Hematopoietic multipotent progenitor cell treated with erythropoietin and hydrocortisone succinate and interleukin-3 and kit ligand, for 6 days (in vitro differentiated cells): ENCODE measurements around the gene CREG1.

Experiments
- DNase-seq: peaks from one replicate; pipeline ENCODE4 v3.0.0-alpha.2; 2015

The CREG1 gene

DNA sequence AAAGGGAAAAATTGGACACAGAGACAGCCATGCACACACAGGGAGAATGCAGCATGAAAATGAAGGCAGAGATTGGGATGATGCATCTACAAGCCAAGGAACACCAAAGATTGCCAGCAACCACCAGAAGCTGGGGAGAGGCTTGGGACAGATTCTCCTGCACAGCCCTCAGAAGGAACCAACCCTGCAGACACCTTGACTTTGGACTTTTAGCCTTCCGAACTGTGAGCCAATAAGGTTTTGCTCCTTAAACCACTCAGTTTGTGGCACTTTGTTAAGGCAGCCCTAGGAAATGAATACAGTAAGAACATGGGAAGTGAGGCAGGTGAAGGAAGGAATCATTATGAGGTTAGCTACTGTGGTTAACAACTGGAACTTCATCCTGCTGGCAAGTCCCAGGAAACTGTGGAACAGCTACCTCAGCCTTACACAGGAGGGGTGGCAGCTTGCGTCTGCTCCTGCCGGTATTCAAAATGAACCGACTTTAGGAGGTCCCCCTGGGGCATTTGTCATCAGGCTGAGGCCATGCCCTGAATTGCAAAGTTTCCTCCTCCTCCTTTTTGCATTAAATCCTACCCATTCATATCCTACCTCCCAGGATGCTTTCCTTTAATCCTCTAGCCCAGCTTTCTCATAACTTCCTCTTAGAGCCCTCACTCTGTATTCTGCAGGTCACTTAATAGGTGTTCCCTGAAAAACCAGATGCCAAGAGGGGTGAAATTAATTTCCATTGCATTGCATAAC is 50.7 kb downstream of the CREG1 start:
- DNase-seq: no peak

DNA sequence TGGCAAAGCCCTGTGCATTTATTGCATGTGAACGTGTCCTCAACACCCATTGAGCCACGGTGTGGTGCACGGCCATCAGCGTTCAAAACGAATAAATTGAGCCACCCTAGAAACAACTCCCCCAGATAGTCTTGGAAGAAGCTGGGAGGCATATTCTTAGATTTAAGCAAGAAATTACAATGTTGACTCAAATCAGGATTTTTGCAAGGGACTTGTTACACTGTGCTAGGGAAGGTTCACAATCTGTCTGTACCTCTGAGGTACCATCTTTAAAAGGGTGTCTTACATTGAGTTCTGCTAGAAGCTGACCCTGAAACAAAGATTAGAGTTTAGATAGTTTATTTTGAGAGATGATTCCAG is 51.4 kb downstream of the CREG1 start:
- DNase-seq: no peak

DNA sequence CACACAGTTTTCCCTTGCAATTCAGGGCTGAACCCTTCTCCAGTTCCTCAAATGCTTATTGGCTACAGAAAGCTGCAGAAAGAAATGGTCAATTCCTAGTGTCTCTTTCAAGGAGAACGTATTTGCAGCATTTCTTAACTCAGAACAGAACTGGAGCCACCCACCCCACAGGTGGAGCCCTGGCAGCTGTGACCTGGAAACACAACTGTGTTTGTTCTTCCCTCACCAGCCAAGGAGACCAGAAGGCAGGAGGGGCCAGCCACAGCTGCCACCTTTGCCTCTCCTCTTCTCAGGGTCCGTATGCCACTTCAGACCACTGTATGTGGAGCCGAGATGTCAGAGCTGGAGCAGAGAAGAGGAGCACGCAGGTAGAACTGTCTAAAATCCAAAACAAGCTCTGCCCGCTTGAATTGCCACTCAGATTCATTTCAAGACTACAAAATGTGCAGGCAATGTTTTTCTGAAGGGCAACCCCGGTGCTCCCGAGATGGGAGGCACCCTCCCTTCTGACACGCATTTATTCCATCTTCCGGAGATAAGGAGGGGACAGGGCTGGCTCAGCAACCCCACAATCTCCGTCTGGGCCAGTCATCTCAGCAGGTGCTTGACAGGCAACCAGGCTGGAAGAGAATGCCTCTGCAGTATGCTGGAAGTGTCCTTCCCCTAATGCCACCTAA is 51.9 kb downstream of the CREG1 start:
- no peak for DNase-seq

DNA sequence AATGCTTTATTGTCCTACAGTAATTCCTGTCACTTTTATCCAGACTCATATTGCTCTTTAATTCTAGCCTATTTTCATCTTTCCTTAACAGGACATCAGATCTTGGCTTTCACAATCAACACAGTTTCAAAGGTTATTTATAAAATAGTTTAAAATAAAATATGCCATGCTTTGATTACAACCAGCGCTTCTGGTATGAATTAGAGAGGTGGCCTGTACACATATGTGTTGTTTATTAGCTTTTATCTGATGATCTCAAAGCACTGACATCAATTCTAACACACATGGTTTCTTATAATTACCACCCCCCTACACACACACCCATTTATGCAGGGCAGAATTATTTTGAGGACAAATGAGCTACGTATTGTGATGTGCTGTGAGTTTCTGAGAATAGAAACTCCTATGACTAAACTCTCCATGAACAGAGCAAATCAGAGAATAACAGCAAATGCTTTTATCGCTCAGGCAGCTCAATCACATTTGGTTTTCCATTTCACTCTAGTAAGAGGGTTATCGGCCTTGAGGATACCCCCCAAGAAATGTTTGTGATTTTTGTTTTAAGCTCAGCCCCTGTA is 53.2 kb downstream of the CREG1 start:
- DNase-seq: no peak

DNA sequence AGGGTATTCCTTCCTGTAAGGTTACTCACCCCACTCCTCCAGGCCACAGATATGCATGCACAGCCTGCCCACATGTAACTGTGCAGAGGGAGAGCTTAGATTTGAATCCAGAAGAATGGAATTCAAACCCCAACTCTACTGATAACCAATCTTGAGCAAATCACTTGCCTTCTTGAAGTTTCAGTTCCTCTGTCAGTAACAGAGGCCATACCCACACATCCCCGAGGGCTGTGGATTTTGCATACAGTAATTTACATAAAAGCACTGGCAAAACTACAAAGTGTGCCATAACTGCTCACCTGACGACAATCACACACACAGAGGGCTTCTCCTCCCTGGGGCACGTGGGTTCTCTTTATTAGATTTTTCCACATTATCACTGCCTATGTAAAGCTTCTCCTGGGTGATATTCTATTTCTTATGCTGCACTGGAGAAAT is 53.9 kb downstream of the CREG1 start:
- no peak for DNase-seq

DNA sequence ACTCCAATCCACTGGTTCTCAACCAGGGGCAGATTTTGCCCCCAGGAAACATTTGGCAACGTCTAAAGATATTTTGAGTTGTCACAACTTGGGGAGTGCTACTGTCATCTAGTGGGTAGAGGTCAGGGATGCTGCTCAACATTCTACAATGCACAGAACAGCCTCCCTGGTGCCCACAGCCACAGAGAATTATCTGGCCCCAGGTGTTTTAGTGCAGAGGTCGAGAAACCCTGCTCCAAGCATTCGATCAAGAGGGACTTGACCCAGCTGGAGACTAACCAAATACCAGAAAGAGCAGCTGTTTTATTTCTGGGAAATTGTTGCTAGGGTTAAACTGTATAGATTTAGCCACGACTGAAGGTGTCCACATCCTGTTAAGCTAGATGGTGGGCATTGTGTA is 54.5 kb downstream of the CREG1 start:
- no peak for DNase-seq

DNA sequence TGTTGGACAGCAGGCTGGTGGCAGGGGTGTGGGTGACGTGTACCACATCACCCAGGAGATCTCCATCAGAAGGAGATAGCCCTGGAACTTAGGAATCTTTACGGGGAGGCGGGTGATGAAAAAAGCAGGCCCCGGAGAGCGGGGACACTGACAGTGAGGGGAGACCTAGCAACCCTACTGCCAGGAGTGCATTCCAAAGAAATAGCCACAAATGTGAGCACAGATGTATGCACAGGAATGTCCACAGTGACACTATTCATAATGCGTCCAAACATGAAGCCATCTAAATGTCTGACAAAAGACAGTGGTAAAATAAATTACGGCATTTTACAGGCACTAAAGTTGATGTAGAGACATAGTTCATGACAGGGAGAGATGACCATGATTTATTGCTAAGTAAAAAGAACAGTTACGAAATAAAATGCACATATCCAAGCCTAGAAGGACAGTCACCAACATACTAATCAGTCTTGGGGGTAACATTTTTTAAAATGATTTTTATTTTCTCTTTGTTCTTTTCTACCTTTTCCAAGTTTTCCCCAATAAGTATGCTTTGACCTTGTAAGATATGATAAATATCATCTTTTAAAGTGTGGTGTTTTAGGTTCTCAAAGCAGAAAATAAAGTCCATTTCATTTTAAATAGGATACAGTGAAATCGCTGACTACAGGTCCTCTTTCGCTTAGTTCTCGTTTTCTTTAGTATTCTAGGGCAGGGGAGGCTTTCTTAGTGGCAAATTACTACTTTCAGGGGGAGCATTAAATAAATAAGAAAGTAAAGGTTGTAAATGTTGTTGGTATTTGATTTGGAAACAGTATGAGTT is 56.6 kb downstream of the CREG1 start:
- no peak for DNase-seq

DNA sequence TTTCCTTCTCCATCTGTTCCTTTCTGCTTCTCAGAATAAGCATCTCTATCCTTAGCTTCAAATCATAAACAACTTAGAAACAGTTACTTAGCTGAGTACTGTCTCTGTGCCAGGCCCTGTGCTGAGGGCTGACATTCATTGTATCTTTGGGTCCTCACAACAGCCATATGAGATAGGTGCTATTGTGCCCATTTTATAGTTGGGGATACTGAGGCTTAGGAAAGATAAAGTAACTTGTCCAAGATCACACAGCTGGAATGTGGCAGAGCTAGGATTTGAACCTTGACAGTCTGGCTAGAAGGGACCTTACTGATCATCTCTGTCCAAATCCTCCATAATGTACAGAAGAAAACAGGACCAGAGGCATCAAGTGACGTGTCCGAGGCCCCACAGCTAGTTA is 60.2 kb downstream of the CREG1 start:
- no peak for DNase-seq

DNA sequence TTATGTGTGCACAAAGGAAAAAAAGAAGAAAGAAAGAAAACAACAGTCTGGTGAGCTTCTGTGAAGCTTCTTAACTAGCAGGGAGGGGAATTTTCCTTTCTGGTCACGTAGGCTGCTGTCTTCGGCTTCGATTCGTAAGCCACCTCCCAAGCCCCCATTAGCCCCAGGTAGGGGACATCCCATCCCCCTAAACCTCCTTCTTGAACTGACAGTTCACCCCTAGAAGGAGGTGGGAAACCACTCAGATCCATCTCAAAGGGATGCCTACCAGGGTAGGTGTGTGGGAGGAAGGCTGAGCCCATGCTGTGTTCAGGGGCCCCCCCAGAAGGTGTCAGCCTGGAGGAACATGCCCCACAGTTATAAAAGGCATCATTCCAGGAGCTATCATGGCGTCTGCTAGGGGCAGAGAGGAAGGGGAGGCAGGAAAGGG is 61.1 kb downstream of the CREG1 start:
- no peak for DNase-seq

DNA sequence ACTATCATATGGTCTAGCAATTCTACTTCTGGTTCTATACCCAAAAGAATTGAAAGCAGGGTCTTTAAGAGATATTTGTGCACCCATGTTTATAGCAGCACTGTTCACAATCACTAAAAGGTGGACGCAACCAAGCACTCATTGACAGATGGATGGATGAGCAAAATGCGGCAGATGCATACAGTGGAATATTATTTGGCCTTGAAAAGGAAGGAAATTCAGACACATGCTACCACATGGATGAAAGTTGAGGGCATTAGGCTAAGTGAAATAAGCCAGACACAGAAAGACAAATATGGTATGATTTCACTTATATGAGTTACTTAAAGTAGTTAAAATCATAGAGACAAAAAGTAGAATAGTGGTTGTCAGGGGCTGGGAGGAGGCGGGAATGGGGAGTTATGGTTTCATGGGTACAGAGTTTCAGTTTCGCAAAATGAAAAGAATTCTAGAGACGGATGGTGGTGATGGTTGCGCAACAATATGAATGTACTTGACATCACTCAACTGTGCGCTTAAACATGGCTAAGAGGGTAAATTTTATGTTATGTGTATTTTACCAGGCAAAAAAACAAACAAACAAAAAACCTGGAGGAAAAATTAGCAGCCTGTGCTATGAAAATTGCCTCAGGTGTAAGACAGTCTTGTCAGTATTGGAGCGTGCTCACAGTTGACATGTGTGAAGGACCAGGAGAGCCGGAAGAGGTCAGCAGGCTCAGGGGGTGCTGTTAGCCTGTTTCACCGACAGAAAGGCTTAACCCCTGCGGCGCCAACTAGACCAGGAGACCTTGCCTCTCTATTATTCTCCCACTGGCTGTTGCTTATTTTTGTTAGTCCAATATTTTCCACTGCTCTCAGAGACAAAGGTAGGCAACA is 61.7 kb downstream of the CREG1 start:
- DNase-seq: no peak
